ENCODE data around the gene EML1.

- no peak for TF ChIP-seq EZH2 (IDR thresholded peaks at IDR 0.05; ENCODE audit: borderline replicate concordance)
- TF ChIP-seq CTCF (IDR thresholded peaks at IDR 0.05; ENCODE audit: poor library complexity), result no peak
Measured at GRCh38 chr14:99944241-99944651, 151.0 kb downstream of the EML1 start.

Measured in hepatocyte (in vitro differentiated cells).